Gastrocnemius medialis (tissue), 4 donors: ENCODE measurements around the gene RBL1.

Source experiments
- CTCF ChIP-seq, 5 experiments: fragments of 450-650 bp in 3 of 5; fragments of 200-600 bp in 2 of 5; sonication (generic) in 2 of 5; IDR thresholded peaks in 4 of 5; conservative IDR thresholded peaks in 1 of 5; 1 replicate in 4 of 5; 2 replicates in 1 of 5; pipeline ENCODE4 v1.5.1; 2016 to 2019; ENCODE audit warnings: antibody characterized with exemption in 5 of 5, mild to moderate bottlenecking in 3 of 5, moderate library complexity in 3 of 5
- POLR2A ChIP-seq, 2 donors: fragments of 450-650 bp; IDR thresholded peaks; one replicate each; pipeline ENCODE4 v1.6.1; 2017; ENCODE audit warnings: antibody characterized with exemption in 2 of 2, mild to moderate bottlenecking in 2 of 2, moderate library complexity in 2 of 2

- TF ChIP-seq CTCF (IDR thresholded peaks at IDR 0.05 in 4 of 5, conservative IDR thresholded peaks at IDR 0.05 in 1 of 5) (no peak), POLR2A (IDR thresholded peaks at IDR 0.05) (no peak)
These were observed 126.2 kb downstream of the RBL1 start for GRCh38 chr20:36969478-36970186.
